Type B pancreatic cell (in vitro differentiated cells): ENCODE measurements around the gene BABAM2. TPM values are rescaled to one million over a fixed set of nuclear protein-coding genes. Genes with fewer than 3 reads are reported as not detected.

Experiments
- DNase-seq: peaks from one replicate; pipeline ENCODE4 v3.0.0; 2021; ENCODE audit warnings: mixed read lengths; ENCODE audit not compliant: unreplicated experiment; ENCODE audit errors: extremely low spot score
- H3K27ac Mint-ChIP-seq: 2 replicates; pipeline ENCODE4 v1.8.0; 2021; ENCODE audit warnings: mild to moderate bottlenecking, mixed read lengths
- H3K27me3 Mint-ChIP-seq: 2 replicates; pipeline ENCODE4 v1.8.0; 2021; ENCODE audit warnings: mixed read lengths
- H3K36me3 Mint-ChIP-seq: 2 replicates; pipeline ENCODE4 v1.8.0; 2021; ENCODE audit warnings: mixed read lengths
- H3K4me1 Mint-ChIP-seq: one replicate; pipeline ENCODE4 v1.8.0; 2021; ENCODE audit warnings: mixed read lengths; ENCODE audit not compliant: unreplicated experiment
- H3K4me3 Mint-ChIP-seq: 2 replicates; pipeline ENCODE4 v1.8.0; 2021; ENCODE audit warnings: mild to moderate bottlenecking, mixed read lengths
- H3K9me3 Mint-ChIP-seq: 2 replicates; pipeline ENCODE4 v1.8.0; 2021; ENCODE audit warnings: mixed read lengths
- CTCF ChIP-seq: fragments of 200-600 bp; sonication (generic); conservative IDR thresholded peaks from 2 replicates; pipeline ENCODE4 v1.5.0; 2021; ENCODE audit warnings: antibody characterized with exemption, mild to moderate bottlenecking
- total RNA-seq: library from RNA; stranded (reverse); gene quantifications from 2 replicates; pipeline ENCODE4 v1.2.1, GENCODE V29; 2021; ENCODE audit warnings: low replicate concordance

Gene BABAM2
- total RNA-seq, 1 donor from 2014 or later, result 30.4 TPM

- no peak for DNase-seq
- no peak for TF ChIP-seq CTCF
- H3K27ac Mint-ChIP-seq, result no peak overlapping the region
- peaks cover 10% of the 10 kb centered on the region for H3K9me3 Mint-ChIP-seq
- no peak overlapping the region for H3K4me3 Mint-ChIP-seq
- peaks cover 14% of the 10 kb centered on the region for H3K36me3 Mint-ChIP-seq
- H3K4me1 Mint-ChIP-seq, result peaks cover 14% of the 10 kb centered on the region
- no peaks in the 10 kb centered on the region for H3K27me3 Mint-ChIP-seq
Measured at GRCh38 chr2:28175028-28175427, 284.5 kb downstream of the BABAM2 start.

- Mint-ChIP-seq H3K4me1 (no peaks in the 10 kb centered on the region), H3K27ac (no peak overlapping the region), H3K36me3 (peaks cover 11% of the 10 kb centered on the region), H3K27me3 (no peaks in the 10 kb centered on the region), H3K9me3 (peaks cover 10% of the 10 kb centered on the region), H3K4me3 (no peak overlapping the region)
- no peak for DNase-seq
- TF ChIP-seq CTCF, result no peak
Measured at GRCh38 chr2:28178946-28179345, 288.4 kb downstream of the BABAM2 start.

- H3K27me3 Mint-ChIP-seq, result no peaks in the 10 kb centered on the region
- no peaks in the 10 kb centered on the region for H3K4me1 Mint-ChIP-seq
- DNase-seq, result no peak
- peaks cover 5% of the 10 kb centered on the region for H3K9me3 Mint-ChIP-seq
- TF ChIP-seq CTCF, result no peak
- no peak overlapping the region for H3K27ac Mint-ChIP-seq
- no peak overlapping the region for H3K4me3 Mint-ChIP-seq
- H3K36me3 Mint-ChIP-seq, result peaks cover 5% of the 10 kb centered on the region
Measured at GRCh38 chr2:28181801-28182200, 291.3 kb downstream of the BABAM2 start.

- Mint-ChIP-seq H3K27ac (no peak overlapping the region), H3K9me3 (peaks cover 4% of the 10 kb centered on the region), H3K4me3 (no peak overlapping the region), H3K4me1 (no peaks in the 10 kb centered on the region), H3K27me3 (no peaks in the 10 kb centered on the region), H3K36me3 (peaks cover 5% of the 10 kb centered on the region)
- no peak for DNase-seq
- TF ChIP-seq CTCF, result no peak
Measured at GRCh38 chr2:28182348-28182747, 291.8 kb downstream of the BABAM2 start.

GRCh38 chr2:28185153-28185552 is 294.6 kb downstream of the BABAM2 start:
- no peaks in the 10 kb centered on the region for H3K9me3 Mint-ChIP-seq
- H3K27me3 Mint-ChIP-seq, result no peaks in the 10 kb centered on the region
- peaks cover 4% of the 10 kb centered on the region for H3K36me3 Mint-ChIP-seq
- TF ChIP-seq CTCF, result no peak
- no peak overlapping the region for H3K27ac Mint-ChIP-seq
- H3K4me3 Mint-ChIP-seq, result no peak overlapping the region
- no peaks in the 10 kb centered on the region for H3K4me1 Mint-ChIP-seq
- DNase-seq, result no peak

- no peak for DNase-seq
- no peak for TF ChIP-seq CTCF
- H3K36me3 Mint-ChIP-seq, result no peaks in the 10 kb centered on the region
- no peaks in the 10 kb centered on the region for H3K4me1 Mint-ChIP-seq
- no peak overlapping the region for H3K4me3 Mint-ChIP-seq
- no peaks in the 10 kb centered on the region for H3K9me3 Mint-ChIP-seq
- H3K27ac Mint-ChIP-seq, result peak overlapping the region; percentile 25
- no peaks in the 10 kb centered on the region for H3K27me3 Mint-ChIP-seq
Measured at GRCh38 chr2:28185891-28186290, 295.4 kb downstream of the BABAM2 start.
